ENCODE data around the gene TBK1.

TBK1 gene

DNA sequence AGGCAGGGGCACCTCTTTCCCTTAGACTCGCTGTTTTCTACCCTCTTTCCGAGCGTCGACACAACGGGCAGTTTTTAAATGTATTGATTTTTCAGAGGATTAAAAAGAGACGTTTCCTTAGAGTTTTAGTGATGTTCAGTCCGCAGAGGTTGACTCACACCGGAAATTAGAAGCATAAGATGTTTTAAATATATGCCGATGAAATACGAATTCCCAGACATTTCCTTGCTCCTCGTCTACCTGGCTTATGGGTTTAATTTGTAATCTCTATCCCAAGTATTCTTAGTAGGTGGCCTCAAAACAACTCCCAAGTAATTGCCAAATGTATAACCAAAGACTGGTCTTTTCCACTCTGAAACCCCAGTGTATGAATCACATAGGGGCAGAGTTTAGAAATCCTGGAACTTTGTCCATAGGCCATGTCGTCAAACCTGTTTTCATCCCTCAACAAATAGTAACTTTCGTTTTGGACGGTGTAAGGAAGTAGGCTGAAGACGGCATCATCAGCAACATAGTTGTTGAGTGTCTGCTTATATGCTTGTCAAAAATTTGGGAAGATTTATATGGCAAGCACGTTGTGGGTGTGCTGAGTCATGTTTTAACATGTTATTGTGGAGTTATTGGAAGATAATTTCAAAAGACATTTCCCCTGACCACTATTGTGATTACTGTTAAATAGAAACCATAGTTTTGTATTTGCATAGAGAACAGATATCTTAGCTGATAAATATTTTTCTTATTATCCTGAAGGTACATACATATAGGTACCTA, 824 bp downstream of the TBK1 start:
- DNase-seq: no peak

DNA sequence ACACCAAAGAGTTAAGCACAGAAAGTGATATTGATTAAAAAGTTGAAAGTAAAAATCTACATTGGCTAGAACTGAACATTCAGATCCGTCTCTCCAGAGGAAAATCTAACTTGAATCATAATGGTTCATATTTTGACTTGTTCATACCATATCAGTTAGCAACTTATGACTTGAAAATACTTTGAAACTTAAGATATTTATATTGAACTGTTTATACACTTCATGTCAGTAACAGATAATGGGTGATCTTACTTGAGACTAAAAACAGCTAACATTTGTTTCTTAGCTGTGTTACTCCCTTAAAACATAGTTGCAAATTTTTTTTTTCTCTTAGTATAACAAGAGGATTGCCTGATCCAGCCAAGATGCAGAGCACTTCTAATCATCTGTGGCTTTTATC, 3.6 kb downstream of the TBK1 start:
- DNase-seq: no peak

DNA sequence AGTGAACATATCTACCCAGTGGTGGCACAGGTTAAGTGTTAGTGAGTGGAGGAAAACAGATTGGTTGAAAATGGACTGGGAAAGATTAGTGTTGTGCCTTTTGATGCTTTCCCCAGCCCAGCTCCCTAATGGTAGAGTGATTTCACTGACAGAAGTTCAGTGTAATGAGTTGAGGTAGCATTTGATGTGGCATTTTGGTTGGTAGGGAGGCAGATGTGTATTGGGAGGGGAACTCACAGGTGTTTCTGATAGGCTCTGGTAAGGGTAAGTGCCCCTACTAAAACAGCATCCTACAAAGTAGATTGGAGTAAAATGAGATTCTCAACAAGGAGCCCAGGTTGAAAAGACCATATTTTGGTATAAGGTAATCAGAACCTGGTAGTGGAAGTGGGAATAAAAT, 4.2 kb downstream of the TBK1 start:
- no peak for DNase-seq

DNA sequence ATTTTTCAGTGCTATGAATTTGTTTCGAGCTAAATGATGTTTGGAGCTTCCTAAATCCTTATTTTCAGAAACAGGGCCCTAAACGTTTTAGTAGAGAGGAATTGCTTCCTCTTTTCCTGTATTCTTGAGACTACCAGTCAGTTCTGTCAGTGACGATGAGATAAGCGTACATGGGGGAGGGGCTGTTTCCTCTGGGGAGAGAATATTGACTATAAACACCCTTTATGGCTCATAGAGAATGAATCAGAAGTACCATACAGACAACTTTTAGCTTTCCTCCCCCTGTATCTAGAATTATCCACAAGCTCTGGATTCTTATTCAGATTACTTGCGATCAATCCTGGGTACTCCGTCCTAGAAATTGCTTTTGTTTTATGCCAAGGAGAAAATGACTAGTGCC, 5.1 kb downstream of the TBK1 start:
- no peak for DNase-seq

DNA sequence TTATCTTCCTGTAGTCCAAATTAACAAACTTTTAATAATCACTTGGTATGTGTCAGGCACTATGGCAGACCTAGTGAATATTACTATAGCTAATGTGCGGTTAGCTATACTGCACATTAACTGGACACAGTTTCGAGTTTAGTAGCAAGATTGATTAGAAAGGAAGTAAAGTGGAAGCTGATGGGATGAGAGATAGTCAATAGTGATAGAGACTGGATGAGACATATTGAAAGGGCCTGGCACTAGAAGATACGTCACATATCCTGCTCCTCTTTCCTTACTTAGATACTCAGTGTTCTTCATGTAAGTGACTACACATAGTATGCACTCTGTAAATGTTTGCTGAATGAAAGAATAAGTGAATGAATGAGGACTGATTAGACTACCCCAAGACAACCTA, 5.5 kb downstream of the TBK1 start:
- no peak for DNase-seq

DNA sequence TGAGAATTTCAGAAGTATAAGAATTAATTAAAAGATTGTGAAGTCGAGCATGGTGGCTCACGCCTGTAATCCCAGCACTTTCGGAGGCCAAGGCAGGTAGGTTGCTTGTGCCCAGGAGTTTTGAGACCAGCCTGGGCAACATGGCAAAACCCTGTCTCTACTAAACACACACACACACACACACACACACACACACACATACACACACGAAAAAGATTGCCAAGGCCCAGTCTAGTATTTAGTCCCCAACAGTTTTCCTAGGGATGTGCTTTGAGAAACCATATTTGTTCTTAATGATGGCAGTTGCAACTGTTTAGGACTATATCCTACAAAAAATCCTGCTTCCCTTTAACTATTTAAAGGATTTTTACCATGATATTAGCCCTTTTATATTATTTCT, 6.0 kb downstream of the TBK1 start:
- DNase-seq: no peak

DNA sequence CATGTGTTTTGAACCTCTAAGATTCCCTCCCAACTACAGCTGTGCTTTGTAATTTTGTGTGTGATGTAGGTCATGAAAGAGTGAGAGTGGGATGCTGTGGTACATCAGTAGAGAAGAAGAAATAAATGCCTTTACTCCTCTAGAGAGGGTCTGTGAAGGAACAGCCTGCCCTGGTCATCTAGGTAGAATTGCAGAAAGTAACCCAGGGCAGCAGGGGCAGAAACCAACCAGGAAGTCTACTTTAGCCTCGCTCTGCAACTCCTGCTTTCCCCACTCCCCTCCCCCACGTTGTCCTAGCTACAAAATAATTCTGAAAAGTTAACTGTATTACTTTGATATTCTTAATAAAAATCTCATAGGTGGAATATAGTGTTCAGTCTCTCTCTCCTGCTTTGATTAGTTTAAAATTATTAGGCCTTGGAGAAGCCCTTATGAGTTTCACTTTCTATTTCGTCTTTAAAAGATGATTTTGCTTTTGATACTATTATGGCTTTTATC, 7.5 kb downstream of the TBK1 start:
- DNase-seq: no peak

DNA sequence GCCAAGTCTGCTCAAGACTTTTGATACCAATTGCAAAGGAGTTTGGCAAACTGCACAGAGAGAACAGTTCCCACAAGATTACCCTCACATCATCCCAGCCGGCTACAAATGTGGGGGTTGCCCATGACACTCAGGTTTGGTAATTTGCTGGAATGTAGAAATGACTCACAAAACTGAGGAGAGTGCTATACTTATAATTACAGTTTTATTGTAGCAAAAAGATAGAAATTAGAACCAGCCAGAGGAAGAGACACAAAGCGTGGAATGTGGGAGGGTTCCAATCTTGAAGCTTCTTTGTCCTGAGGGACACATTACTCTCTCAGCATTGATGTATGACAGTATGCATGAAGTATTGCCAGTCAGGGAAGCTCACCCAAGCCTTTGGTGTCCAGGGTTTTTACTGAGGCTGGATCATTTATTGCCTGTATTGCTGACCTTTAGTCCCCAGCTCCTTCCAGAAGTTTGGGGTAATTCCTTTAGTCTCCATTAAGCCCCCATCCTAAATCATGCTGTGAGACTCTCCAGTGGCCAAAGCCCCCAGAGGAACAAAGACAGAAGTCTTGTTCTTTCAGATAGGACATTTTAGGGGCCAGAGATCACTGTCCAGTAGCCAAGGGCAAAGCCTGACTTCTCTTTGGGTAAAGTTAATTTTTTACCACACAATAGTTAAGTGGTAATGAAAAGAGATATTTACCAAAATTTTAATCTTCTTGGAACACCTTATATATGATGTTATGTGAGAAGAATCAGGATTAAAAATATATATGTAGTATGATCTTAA, 9.9 kb downstream of the TBK1 start:
- no peak for DNase-seq

DNA sequence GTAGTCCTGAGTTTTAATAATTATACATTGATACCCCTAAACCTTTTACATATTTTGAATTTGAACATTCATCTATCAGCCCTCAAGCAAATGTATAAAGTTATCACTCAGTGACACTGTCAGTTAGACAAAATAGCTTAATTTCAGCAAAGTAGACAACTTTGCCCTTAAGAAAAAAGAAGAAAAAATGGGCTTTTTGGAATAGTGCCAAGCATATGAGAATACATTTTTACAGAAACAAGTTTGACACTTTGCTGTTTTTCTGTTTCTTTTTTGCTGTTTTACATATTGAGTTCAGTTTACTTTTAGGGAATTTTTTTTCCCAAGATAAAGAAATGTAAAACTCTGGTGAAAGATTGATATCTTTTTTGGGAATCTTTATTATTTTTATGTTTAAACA, 14.3 kb downstream of the TBK1 start:
- DNase-seq: no peak

DNA sequence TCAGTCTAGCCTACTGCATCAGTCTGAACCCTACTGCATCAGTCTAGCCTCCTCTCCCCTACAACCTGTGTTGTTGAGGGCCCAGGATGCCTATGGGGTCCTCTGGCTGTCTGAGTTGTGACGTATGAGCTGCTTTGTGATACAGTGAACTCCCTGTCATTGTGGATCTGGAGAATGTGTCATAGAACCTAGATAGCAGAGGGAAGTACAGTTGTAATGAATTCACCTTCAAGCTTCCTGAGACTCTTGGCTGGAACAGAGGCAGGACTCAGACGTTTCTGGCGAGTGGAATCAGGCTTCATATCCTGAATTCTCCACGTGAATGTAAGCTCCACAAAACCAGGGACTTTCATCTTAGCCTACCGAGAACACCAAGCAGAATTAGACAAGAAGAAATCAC, 17.0 kb downstream of the TBK1 start:
- no peak for DNase-seq

DNA sequence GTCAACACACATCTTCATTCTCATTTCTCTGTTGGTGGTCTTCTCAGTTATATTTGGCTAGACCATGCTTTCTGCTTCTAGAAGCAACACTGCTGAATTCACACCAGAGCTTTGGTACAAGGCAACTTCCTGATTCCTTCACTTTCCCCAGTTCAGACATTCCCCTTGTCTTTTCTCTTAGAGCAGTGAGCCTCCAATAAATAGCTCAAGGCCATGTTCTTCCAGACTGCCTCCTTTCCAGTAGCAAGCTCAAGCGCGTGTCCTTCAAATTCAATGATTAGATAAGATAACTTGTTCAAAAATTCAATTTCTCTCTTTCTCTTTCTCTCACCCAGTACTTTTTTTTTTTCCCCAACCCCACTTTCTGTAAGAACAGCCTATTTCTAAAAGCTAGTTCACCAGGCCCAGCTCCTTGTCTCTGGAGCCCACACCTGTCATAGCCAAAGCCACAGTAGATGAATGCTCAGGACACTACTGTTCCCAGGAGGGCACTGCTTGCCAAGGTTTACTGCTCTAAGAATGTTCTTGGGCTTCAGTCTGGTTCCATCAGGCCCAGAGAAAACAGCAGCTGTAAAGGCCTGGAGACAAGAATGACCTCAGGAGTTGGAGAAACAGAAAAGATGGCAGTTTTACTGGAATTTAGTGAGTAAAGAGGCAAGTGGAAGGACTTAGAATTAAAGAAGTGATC, 17.7 kb downstream of the TBK1 start:
- no peak for DNase-seq

DNA sequence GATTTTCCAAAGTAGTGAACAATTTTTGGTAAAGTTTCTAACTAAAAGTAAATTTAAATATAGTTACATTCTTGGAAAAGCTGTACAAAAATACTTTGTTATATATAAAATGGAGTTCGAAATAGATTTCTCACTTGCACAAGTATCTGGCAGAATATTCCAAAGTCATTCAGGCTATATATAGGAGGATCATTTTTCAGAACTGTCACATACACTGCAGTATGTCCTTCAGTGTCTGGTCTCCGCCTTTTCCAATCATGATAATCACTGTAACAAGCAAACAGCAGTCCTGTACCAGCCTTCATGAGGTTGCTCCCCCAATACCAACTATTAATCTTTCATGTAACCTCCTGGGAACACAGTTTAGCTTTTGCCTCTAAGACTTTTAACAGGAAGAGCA, 18.6 kb downstream of the TBK1 start:
- no peak for DNase-seq

DNA sequence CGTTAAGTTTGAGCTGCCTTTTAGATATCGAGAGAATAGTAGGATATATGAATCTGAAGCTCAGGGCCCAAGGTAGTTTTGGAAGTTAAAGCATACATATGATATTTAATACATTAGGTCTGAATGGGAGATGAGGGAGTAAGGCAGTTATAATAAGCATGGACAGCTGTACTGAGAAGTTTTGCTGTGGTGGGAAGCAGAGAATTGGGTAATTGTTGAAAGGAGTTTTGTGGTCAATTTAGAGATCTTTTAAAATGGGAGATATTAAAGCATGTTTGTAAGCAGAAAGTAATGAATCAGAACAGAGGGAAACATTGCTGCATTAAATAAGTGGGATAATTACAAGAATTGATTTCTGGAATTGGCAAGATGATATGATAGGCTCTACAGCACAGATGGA, 21.3 kb downstream of the TBK1 start:
- no peak for DNase-seq

DNA sequence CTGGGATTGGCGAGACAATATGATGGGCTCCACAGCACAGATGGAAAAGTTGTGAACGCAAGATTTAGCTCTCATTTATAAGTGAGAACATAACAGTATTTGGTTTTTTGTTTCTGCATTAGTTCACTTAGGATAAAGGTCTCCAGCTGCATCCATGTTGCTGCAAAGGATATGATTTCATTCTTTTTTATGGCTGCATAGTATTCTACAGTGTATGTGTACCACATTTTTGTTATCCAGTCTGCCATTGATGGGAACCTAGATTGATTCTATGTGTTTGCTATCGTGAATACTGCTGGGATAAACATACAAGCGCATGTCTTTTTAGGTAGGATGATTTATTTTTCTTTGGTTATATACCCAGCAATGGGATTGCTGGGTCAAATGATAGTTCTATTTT, 23.6 kb downstream of the TBK1 start:
- no peak for DNase-seq

DNA sequence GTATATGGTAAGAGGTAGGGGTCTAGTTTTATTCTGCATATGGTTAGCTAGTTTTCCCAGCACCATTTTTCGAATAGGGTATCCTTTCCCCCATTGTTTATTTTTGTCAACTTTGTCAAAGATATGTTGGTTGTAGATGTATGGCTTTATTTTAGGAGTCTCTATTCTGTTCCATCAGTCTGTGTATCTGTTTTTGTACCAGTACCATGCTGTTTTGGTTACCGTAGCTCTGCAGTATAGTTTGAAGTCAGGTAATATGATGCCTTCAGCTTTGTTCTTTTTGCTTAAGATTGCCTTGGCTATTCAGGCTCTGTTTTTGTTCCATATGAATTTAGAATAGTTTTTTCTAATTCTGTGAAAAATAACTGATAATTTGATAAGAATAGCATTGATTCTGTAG, 24.9 kb downstream of the TBK1 start:
- no peak for DNase-seq

DNA sequence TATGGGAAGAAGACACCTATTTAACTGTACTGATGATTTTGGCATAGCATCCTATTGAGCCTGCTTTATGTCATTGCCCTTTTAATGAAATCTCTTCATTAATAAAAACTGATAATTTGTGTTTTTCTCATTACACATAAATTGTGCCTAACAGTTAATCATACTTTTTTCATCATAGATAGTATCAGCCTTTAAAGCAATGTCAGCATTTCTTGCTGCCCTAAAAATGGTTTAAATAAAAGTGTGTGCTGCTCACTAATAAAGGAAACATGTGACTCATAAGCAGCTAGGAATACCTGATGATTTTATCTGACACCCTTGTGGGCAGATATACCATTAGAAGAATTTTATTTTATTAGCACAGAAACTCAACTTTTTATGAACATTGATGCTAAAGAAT, 26.7 kb downstream of the TBK1 start:
- no peak for DNase-seq

DNA sequence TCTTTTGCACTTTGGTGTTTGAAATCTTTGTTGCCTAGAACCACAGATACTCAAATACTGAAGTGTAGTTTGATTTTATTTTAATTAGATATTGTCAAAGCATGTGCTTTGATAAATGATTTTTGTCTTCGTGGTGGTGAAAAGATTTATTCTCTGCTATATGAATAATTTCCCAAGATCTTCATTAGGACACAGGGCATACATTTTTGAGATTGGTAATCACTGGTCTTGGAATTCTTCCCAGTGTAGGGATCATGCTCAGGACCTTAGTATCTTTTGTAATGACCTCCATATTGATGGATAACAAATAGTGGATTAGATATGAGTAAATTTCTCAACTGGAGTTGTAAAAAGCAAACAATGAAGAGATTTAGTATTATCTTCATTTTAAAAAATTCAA, 28.2 kb downstream of the TBK1 start:
- DNase-seq: no peak

DNA sequence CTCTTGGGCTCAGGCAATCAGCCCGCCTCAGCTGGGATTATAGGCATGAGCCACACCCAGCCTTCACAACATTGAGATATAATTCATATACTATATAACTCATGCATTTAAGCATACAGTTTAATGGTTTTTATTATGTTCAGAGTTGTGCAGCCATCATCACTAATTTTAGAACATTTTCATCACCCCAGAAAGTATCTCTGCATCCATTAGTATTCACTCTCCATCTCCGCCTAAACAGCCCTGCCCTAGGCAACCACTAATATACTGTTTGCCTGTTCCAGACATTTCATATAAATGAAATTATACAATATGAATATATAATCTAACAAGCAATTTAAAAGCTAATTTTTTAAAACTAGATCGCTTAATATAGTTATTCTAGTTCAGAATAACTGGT, 34.7 kb downstream of the TBK1 start:
- no peak for DNase-seq

DNA sequence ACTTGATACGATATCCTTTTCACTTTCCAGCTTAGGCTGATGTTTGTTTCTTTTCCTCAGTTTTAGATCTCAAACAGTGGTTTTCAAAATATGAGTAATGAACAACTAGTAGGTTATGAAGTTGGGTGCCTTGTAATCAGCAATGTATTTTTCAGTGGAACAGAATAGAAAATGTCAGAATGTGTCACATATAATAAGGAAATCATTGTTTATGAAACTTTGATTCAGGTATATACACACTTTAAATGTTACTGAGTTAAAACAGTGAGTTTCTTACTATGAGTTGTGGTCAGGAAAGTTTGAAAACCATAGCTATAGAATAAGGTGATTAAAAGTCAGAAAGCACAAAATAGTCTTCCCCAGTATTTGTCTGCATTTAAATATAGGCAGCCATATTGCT, 39.8 kb downstream of the TBK1 start:
- no peak for DNase-seq

DNA sequence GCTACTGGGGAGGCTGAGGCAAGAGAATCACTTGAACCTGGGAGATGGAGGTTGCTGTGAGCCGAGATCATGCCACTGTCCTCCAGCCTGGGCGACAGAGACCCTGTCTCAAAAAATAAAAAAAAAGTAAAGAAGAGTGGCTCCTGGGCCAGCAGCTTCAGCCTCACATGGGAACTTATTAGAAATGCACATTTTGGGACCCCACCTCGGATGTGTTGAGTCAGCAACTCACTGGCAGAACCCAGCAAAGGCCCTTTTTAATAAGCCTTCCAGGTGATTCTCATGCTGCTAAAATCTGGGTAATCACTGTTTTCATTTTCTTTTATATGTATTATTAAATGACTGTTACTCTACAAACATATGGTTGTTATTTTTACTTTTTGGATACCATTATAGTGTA, 41.6 kb downstream of the TBK1 start:
- DNase-seq: no peak

DNA sequence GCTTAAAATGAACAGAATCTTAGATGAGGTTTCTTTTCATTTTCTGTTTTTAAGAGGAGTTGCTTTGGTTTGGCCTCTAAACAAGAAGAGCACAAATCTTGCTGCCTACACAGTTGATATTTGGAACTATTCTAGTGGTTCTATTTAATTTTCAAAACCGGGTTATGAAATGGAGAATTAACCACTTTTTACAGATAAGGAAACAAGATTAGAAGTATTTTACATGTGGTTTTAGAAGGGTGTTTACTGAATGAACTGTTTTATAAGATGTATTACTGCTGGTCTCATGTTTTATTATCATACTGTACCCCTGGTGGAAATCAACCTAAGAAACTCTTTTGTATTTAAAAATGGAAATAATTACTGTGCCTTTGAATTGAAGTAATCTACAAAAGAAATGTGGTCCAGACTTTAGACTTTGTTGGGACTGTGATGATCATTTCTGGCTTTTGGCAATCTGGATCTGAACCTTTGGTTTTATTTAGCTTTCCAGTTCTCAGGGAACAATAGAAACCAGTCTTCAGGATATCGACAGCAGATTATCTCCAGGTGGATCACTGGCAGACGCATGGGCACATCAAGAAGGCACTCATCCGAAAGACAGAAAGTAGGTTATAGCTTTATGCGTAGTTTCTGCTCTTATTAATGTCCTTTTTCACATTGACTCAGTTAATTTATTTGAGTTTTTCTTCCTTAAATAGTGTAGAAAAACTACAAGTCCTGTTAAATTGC, 43.2 kb downstream of the TBK1 start:
- no peak for DNase-seq

DNA sequence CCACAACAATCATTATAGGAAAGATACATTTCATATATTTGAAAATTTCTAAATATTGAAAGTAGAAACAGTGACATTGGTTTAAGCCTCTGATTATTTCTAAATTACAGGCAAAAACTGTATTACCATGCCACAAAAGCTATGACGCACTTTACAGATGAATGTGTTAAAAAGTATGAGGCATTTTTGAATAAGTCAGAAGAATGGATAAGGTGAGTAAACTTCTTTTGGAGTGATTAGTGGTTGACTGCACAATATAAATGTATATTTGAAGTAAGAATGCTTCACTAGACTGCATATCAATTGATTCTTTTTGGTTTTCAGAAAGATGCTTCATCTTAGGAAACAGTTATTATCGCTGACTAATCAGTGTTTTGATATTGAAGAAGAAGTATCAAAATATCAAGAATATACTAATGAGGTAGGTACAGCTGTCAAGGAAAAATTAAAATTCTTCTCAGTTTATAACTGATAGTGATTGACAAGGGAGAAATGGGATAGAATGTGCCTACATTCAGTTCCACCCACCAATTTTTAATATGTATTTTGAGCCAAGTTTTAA, 45.0 kb downstream of the TBK1 start:
- no peak for DNase-seq

DNA sequence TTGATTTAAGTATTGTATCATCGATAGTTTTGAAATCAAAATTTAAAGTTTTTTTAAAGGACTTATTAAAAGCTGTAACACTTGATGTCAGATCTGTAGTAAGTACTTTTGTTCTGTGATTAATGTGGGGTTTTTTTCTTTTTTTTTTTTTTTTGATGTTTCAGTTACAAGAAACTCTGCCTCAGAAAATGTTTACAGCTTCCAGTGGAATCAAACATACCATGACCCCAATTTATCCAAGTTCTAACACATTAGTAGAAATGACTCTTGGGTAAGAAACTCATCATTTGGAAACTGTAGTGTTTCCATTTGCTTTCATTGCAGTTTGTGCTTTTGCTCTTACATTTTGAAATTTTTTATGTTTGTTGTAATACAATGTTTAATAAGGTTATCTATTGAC, 45.6 kb downstream of the TBK1 start:
- no peak for DNase-seq

Data from activated CD4-positive, CD25-positive, alpha-beta regulatory T cell treated with anti-CD3 and anti-CD28 coated beads, Interleukin-2, amount 50 U/mL, for 72 hours (primary cell).